ENCODE measurements around the gene NHLRC2.
A peak's percentile ranks its signal among the peaks of the same experiment; 100 is the strongest.

The NHLRC2 gene

GRCh38 chr10:113945075-113945686, 90.7 kb downstream of the NHLRC2 start:
- DNase-seq = no peak

- no peak for DNase-seq
Measured at GRCh38 chr10:113945687-113946085, 91.2 kb downstream of the NHLRC2 start.

- DNase-seq = peak; percentile 93
Measured at GRCh38 chr10:113947184-113948041, 93.0 kb downstream of the NHLRC2 start.

GRCh38 chr10:113948048-113948447, 93.6 kb downstream of the NHLRC2 start:
- DNase-seq = no peak

- DNase-seq = no peak
Measured at GRCh38 chr10:113950268-113950667, 95.8 kb downstream of the NHLRC2 start.

GRCh38 chr10:113953505-113954272, 99.2 kb downstream of the NHLRC2 start:
- DNase-seq = peak; percentile 27

GRCh38 chr10:113954409-113954808, 99.9 kb downstream of the NHLRC2 start:
- DNase-seq = no peak

- DNase-seq = no peak
Measured at GRCh38 chr10:113957013-113957412, 102.6 kb downstream of the NHLRC2 start.

GRCh38 chr10:113958631-113959382, 104.3 kb downstream of the NHLRC2 start:
- no peak for DNase-seq

GRCh38 chr10:113959383-113959760, 104.9 kb downstream of the NHLRC2 start:
- no peak for DNase-seq

- DNase-seq = peak; percentile 17
Measured at GRCh38 chr10:113960617-113961181, 106.2 kb downstream of the NHLRC2 start.

GRCh38 chr10:113961182-113962031, 106.9 kb downstream of the NHLRC2 start:
- peak; percentile 49 for DNase-seq

GRCh38 chr10:113965077-113965476, 110.6 kb downstream of the NHLRC2 start:
- no peak for DNase-seq

- peak; percentile 63 for DNase-seq
Measured at GRCh38 chr10:113965683-113966082, 111.2 kb downstream of the NHLRC2 start.

All from hematopoietic multipotent progenitor cell treated with erythropoietin and hydrocortisone succinate and interleukin-3 and kit ligand, for 6 days (in vitro differentiated cells).